ENCODE data around the gene CHCHD3. TPM values are rescaled to one million over a fixed set of nuclear protein-coding genes. Genes with fewer than 3 reads are reported as not detected.

CHCHD3 gene
- total and polyA plus RNA-seq, 4 donors, result 25.5 to 37.8 (median 31.8) TPM

- no peak for TF ChIP-seq CTCF (IDR thresholded peaks at IDR 0.05; ENCODE audit: low read depth, low read length, missing input control)
- TF ChIP-seq YY1 (IDR thresholded peaks at IDR 0.05), result no peak
- TF ChIP-seq GABPA (IDR thresholded peaks at IDR 0.05 in 1 of 2, conservative IDR thresholded peaks at IDR 0.05 in 1 of 2), result no peak
- TF ChIP-seq HNF4G (IDR thresholded peaks at IDR 0.05), result no peak
Observed at GRCh38 chr7:132810561-132810960, 271.3 kb downstream of the CHCHD3 start (continued).

DNA sequence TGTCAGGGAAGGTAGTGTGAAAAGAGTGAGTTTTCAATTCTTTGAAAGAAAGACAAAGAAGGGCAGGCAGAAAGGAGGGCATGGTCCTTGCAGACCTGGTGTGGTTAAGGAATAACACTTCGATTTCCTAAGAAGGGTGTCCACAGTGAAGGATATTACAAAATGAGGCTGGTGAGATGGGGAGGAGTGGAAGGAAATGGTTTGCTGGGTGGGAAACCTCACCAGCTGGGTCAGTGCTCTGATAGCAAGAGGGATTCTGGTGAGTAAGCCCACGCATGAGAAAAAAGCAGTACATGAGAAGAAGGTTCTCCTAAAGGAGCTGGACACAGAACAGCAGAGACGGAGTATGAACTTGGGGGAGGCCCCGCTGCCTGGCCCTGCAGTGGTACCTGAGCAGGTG is 275.1 kb downstream of the CHCHD3 start:
- DNase-seq (ENCODE audit: low spot score), result no peak
- Histone ChIP-seq H3K27me3 (ENCODE audit: control insufficient read depth in 4 of 4, insufficient read depth in 4 of 4, low read length in 3 of 4) (no peaks in the 10 kb centered on the region), H3K9ac (ENCODE audit: low read depth in 1 of 2, low read length in 2 of 2) (no peak overlapping the region), H3K9me3 (ENCODE audit: control insufficient read depth in 4 of 4, low read length in 3 of 4) (no peaks in the 10 kb centered on the region), H3K4me1 (ENCODE audit: control insufficient read depth in 4 of 4, insufficient read depth in 4 of 4, low read length in 3 of 4) (no peaks in the 10 kb centered on the region), H3K36me3 (ENCODE audit: control insufficient read depth in 4 of 4, insufficient read depth in 3 of 4, low read depth in 1 of 4, low read length in 3 of 4) (peaks cover 0 to 3% (median 0%) of the 10 kb centered on the region in 4 donors), H3K27ac (ENCODE audit: low read depth in 1 of 2, low read length in 2 of 2) (no peak overlapping the region), H3K4me3 (ENCODE audit: low read depth in 1 of 3, low read length in 3 of 3) (no peak overlapping the region)
- WGBS, result 92% methylated on average over 4 of the region's 4 CpGs
- TF ChIP-seq ZBTB33 (IDR thresholded peaks at IDR 0.05), result no peak

DNA sequence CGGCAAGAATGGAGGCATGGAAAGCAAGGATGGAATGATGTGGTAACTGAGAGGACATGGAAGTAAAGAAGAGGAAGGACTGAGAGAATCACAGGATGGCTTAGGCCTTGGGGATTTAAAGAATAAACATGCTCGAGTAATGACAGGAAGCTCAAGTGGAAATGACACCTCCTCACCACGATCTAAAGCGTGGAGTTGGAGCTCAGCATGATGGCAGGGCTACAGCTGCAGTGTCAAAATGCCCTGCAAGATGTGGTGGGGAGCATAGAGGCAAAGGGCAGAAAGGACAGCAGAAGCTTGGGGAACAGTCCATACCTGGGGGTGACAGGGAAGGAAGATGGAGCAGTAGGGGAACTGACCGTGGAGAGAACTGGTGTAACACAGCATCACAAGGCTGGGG is 276.1 kb downstream of the CHCHD3 start:
- H3K4me1 ChIP-seq (ENCODE audit: control insufficient read depth in 4 of 4, insufficient read depth in 4 of 4, low read length in 3 of 4), result no peaks in the 10 kb centered on the region
- H3K9ac ChIP-seq (ENCODE audit: low read depth in 1 of 2, low read length in 2 of 2), result no peak overlapping the region
- 83% methylated on average over 5 of the region's 5 CpGs for WGBS
- no peak for DNase-seq (ENCODE audit: low spot score)
- peaks cover 0 to 3% (median 0%) of the 10 kb centered on the region in 4 donors for H3K36me3 ChIP-seq (ENCODE audit: control insufficient read depth in 4 of 4, insufficient read depth in 3 of 4, low read depth in 1 of 4, low read length in 3 of 4)
- H3K4me3 ChIP-seq (ENCODE audit: low read depth in 1 of 3, low read length in 3 of 3), result no peak overlapping the region
- TF ChIP-seq RAD21 (IDR thresholded peaks at IDR 0.05) (no peak), RXRA (IDR thresholded peaks at IDR 0.05) (no peak), JUND (IDR thresholded peaks at IDR 0.05) (no peak), MAX (IDR thresholded peaks at IDR 0.05) (no peak), YY1 (IDR thresholded peaks at IDR 0.05) (no peak), CTCF (IDR thresholded peaks at IDR 0.05; ENCODE audit: low read depth, low read length, missing input control) (no peak)
- TF ChIP-seq, protein P1, sequence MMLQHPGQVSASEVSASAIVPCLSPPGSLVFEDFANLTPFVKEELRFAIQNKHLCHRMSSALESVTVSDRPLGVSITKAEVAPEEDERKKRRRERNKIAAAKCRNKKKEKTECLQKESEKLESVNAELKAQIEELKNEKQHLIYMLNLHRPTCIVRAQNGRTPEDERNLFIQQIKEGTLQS (IDR thresholded peaks at IDR 0.05), result no peak
- H3K27ac ChIP-seq (ENCODE audit: low read depth in 1 of 2, low read length in 2 of 2), result no peak overlapping the region
- no peaks in the 10 kb centered on the region for H3K9me3 ChIP-seq (ENCODE audit: control insufficient read depth in 4 of 4, low read length in 3 of 4)
- no peaks in the 10 kb centered on the region for H3K27me3 ChIP-seq (ENCODE audit: control insufficient read depth in 4 of 4, insufficient read depth in 4 of 4, low read length in 3 of 4)

Data from liver (tissue), 9 donors.